Peyer's patch (tissue), 4 donors: ENCODE results near the gene BRMS1L. TPM values are rescaled to one million over a fixed set of nuclear protein-coding genes. Genes with fewer than 3 reads are reported as not detected.
A peak's percentile ranks its signal among the peaks of the same experiment; 100 is the strongest.
"Not testable (repeated sequence)": the region's sequence is repeated elsewhere in the genome, so short reads cannot be mapped to it uniquely, and the experiment has no call there.

Source experiments
- DNase-seq, 3 donors: peaks; one replicate each; pipeline ENCODE4 v3.0.0-alpha.2; 2017 to 2019
- H3K27ac ChIP-seq, 4 donors: fragments of 200-600 bp; sonication (generic); one replicate each; pipeline ENCODE4 v1.5.1; 2016 to 2019
- H3K27me3 ChIP-seq, 2 donors: fragments of 200-600 bp; sonication (generic); one replicate each; pipeline ENCODE4 v1.5.1; 2019
- H3K36me3 ChIP-seq, 3 donors: fragments of 200-600 bp; sonication (generic); one replicate each; pipeline ENCODE4 v1.5.1; 2016 to 2019
- H3K4me1 ChIP-seq, 4 donors: fragments of 200-600 bp; sonication (generic); one replicate each; pipeline ENCODE4 v1.5.1; 2016 to 2019
- H3K4me3 ChIP-seq, 4 donors: fragments of 200-600 bp; sonication (generic); 1 replicate in 3 of 4; 2 replicates in 1 of 4; pipeline ENCODE4 v1.5.1; 2016 to 2019; ENCODE audit warnings: mild to moderate bottlenecking in 1 of 4
- H3K9me3 ChIP-seq, 4 donors: fragments of 200-600 bp; sonication (generic); one replicate each; pipeline ENCODE4 v1.5.1; 2016 to 2019; ENCODE audit warnings: mild to moderate bottlenecking in 1 of 4
- POLR2A ChIP-seq, 2 donors: fragments of 450-650 bp; IDR thresholded peaks; one replicate each; pipeline ENCODE4 v1.5.1; 2017; ENCODE audit warnings: antibody characterized with exemption in 2 of 2, mild to moderate bottlenecking in 2 of 2, moderate library complexity in 2 of 2
- total RNA-seq, 4 donors: library from RNA; depleted of rRNA; stranded (reverse); fragments of >200 nt; gene quantifications; one replicate each; pipeline ENCODE4 v1.1.0, GENCODE V29; 2016
- TF ChIP-seq, protein P1 (sequence below), 6 experiments: fragments of 450-650 bp in 4 of 6; fragments of 200-600 bp in 2 of 6; sonication (generic) in 1 of 6; IDR thresholded peaks; one replicate each; pipeline ENCODE4 v1.5.1; 2017 to 2019; ENCODE audit warnings: antibody characterized with exemption in 6 of 6, mild to moderate bottlenecking in 3 of 6, moderate library complexity in 1 of 6

Gene BRMS1L
- total RNA-seq, 4 donors from 2014 or later = 0.53 to 4.1 (median 2.4) TPM

- Histone ChIP-seq H3K27me3 (no peaks in the 10 kb centered on the region), H3K27ac (no peak overlapping the region), H3K4me1 (no peaks in the 10 kb centered on the region), H3K36me3 (no peaks in the 10 kb centered on the region), H3K9me3 (no peaks in the 10 kb centered on the region), H3K4me3 (no peak overlapping the region)
- no peak for TF ChIP-seq POLR2A (IDR thresholded peaks at IDR 0.05)
- TF ChIP-seq, protein P1, sequence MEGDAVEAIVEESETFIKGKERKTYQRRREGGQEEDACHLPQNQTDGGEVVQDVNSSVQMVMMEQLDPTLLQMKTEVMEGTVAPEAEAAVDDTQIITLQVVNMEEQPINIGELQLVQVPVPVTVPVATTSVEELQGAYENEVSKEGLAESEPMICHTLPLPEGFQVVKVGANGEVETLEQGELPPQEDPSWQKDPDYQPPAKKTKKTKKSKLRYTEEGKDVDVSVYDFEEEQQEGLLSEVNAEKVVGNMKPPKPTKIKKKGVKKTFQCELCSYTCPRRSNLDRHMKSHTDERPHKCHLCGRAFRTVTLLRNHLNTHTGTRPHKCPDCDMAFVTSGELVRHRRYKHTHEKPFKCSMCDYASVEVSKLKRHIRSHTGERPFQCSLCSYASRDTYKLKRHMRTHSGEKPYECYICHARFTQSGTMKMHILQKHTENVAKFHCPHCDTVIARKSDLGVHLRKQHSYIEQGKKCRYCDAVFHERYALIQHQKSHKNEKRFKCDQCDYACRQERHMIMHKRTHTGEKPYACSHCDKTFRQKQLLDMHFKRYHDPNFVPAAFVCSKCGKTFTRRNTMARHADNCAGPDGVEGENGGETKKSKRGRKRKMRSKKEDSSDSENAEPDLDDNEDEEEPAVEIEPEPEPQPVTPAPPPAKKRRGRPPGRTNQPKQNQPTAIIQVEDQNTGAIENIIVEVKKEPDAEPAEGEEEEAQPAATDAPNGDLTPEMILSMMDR (IDR thresholded peaks at IDR 0.05) = no peak
- no peak for DNase-seq
Measured at GRCh38 chr14:35819591-35820540, 6.3 kb upstream of the BRMS1L start.

GRCh38 chr14:35821564-35822411, 4.3 kb upstream of the BRMS1L start:
- H3K4me1 ChIP-seq = no peaks in the 10 kb centered on the region
- TF ChIP-seq, protein P1 (IDR thresholded peaks at IDR 0.05) = peak; percentile 58 to 71 (median 67)
- no peak for TF ChIP-seq POLR2A (IDR thresholded peaks at IDR 0.05)
- no peaks in the 10 kb centered on the region for H3K9me3 ChIP-seq
- no peaks in the 10 kb centered on the region for H3K27me3 ChIP-seq
- no peak overlapping the region for H3K4me3 ChIP-seq
- DNase-seq = no peak
- H3K36me3 ChIP-seq = no peaks in the 10 kb centered on the region
- H3K27ac ChIP-seq = no peak overlapping the region

GRCh38 chr14:35822501-35822900, 3.6 kb upstream of the BRMS1L start:
- TF ChIP-seq POLR2A (IDR thresholded peaks at IDR 0.05) = no peak
- TF ChIP-seq, protein P1 (IDR thresholded peaks at IDR 0.05) = no peak
- no peak for DNase-seq

GRCh38 chr14:35824446-35825165, 1.5 kb upstream of the BRMS1L start:
- DNase-seq, H3K4me3 ChIP-seq, H3K36me3 ChIP-seq, H3K9me3 ChIP-seq, H3K27ac ChIP-seq, H3K4me1 ChIP-seq, H3K27me3 ChIP-seq: not testable (repeated sequence)

More at GRCh38 chr14:35822501-35822900, 3.6 kb upstream of the BRMS1L start:
- peaks cover 0 to 5% (median 0%) of the 10 kb centered on the region in 4 donors for H3K4me1 ChIP-seq
- H3K36me3 ChIP-seq = no peaks in the 10 kb centered on the region
- H3K9me3 ChIP-seq = no peaks in the 10 kb centered on the region
- H3K27me3 ChIP-seq = no peaks in the 10 kb centered on the region
- no peak overlapping the region for H3K4me3 ChIP-seq
- H3K27ac ChIP-seq = no peak overlapping the region

DNA sequence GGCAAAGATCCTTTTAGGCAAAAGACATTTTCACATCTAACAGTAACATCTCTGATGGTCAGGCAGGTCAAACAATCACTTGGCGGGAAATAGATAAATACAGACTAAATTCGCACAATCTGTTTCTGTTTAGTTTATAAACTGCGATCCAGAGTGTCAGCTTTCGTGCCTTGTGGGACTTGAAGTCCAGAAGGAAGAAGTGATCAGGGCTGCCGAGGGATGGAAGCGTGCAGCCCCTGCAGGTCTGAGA, 245 bp upstream of the BRMS1L start:
- Histone ChIP-seq H3K27me3 (no peaks in the 10 kb centered on the region), H3K36me3 (no peaks in the 10 kb centered on the region), H3K4me1 (peaks cover 0 to 6% (median 0%) of the 10 kb centered on the region in 4 donors), H3K9me3 (no peaks in the 10 kb centered on the region), H3K27ac (peak overlapping the region in 3 of 4 donors; percentile 91 to 99 (median 94)), H3K4me3 (peak overlapping the region; percentile 60 to 100 (median 76))
- TF ChIP-seq, protein P1 (IDR thresholded peaks at IDR 0.05) = no peak
- TF ChIP-seq POLR2A (IDR thresholded peaks at IDR 0.05) = no peak
- no peak for DNase-seq
